HG02798 (cell line): ENCODE data around the gene PA2G4.

Experiments used
- ATAC-seq: cut with Tn5 transposase; IDR thresholded peaks from one replicate; pipeline ENCODE4 v1.9.1; 2021; ENCODE audit warnings: mild to moderate bottlenecking; ENCODE audit not compliant: unreplicated experiment, poor library complexity

PA2G4 gene

DNA sequence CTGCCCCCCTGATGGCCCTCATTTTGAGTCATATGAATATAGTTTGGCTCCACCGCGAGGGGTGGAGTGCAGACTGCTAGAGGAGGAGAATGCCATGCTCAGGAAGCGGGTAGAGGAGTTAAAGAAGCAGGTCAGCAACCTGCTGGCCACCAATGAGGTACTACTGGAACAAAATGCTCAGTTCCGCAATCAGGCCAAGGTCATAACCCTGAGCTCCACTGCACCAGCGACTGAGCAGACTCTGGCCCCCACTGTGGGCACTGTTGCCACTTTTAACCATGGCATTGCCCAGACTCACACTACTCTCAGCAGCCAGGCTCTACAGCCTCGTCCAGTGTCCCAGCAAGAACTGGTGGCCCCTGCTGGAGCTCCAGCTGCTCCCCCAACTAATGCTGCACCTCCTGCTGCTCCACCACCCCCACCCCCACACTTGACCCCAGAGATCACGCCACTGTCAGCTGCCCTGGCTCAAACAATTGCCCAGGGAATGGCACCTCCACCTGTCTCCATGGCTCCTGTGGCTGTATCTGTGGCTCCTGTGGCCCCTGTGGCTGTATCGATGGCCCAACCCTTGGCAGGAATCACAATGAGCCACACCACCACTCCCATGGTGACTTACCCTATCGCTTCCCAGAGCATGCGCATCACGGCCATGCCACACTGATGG is 17.0 kb downstream of the PA2G4 start:
- ATAC-seq = no peak

GRCh38 chr12:56122637-56123036 is 18.3 kb downstream of the PA2G4 start:
- no peak for ATAC-seq

DNA sequence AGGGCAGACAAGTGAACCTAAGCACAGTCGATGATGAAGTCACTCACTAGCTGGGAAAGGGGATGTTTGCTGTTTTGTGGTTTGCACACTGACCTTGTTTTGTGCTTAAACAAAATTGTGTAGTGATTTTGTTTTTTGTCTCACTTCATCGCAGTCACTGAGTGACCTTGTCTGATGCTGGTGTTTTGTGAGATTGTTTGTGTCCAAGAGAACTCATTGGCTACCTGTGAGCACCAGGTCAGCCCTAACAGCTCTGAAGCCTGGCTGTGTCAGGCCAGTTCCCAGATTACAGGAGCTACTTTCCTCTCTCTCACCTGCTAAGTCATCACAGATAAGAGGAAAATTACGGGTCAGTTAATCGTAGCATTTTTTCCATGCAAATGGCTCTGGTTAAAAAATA is 19.8 kb downstream of the PA2G4 start:
- ATAC-seq = no peak

DNA sequence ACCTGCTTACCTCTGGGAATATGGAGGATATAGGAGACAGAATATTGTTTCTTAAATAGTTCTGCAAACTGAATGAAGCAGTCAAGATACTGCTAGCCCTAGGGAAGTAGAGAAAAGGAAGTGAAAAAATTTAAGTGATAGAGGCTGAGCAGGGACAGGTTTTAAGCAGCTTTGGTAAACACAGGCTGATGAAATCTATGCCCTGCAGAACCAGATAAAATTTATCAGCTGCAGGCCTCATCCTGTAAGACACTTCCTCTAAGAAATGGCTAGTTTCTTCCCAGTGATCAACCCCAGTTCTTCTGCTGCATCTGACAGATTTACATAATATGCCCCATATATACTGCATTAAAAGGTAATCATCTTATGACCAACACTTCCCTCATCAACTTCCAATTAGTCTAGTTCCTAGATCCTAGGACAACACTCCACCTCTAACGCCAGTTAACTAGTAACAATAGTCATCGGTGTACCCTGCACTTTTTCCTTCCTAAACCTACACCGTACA is 22.4 kb downstream of the PA2G4 start:
- ATAC-seq = no peak

DNA sequence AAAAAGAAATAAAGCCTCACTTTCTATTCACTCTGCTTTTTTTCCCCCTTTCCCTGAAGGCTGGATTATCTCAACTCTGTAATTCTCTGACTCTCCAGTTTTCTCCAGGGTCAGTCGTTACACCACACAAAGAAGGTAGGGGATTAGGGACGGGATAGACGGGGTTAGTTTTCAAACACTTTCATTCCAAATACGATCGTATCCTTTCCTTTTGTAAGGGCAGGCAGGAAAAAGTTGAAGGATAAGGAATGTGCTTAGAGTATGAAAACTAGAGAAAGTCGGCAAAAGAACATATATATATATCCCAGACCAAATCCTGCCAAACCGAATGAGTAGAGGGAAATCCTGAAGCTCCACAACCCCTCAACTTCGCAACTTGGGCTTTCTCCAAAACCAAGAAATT is 23.1 kb downstream of the PA2G4 start:
- no peak for ATAC-seq

GRCh38 chr12:56127888-56128669 is 23.7 kb downstream of the PA2G4 start, which contains the start of gene ESYT1:
Gene ESYT1 (plus strand): TSS chr12:56128267. CDS start chr12:56128320, 53 bp downstream.
- peak; percentile 93 for ATAC-seq

GRCh38 chr12:56128670-56129205 is 24.4 kb downstream of the PA2G4 start:
- no peak for ATAC-seq

- ATAC-seq = peak; percentile 28
These were observed 25.0 kb downstream of the PA2G4 start for GRCh38 chr12:56129206-56129941.

DNA sequence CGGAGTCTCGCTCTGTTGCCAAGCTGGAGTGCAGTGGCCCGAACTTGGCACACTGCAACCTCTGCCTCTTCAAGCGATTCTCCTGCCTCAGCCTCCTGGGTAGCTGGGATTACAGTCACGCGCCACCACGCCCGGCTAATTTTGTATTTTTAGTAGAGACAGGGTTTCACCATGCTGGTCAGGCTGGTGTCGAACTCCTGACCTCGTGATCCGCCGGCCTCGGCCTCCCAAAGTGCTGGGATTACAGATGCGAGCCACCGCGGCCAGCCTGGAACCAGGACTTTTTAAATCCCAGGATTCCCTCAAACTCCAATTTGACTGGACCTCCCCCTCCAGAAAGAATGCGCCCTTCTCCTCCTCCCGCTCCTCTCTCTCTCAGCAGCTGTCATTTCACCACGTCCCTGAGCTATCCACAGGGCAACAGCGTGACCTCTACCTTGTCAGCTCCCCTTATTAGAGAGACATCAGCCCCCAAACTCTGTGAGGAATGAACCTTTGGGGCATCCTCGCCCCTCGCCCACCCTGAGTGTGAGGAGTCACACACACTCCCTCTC is 25.7 kb downstream of the PA2G4 start:
- ATAC-seq = no peak

DNA sequence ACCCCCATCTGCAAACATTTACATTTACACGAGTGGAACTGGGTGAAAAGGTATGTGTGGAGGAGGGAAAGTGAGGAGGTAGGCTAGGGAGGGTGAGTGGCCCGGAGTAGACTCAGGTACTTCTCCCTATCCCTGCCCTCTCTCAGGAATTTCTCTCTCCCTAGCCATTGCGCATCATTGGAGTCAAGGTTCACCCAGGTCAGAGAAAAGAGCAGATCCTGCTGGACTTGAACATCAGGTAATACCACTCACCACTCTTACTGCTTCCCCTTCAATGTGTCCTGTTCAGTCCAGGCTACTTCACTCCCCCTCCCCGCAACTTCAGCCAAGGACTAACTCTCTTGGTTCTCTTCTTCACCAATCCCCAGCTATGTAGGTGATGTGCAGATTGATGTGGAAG is 26.5 kb downstream of the PA2G4 start:
- ATAC-seq = no peak

GRCh38 chr12:56134897-56135296 is 30.5 kb downstream of the PA2G4 start:
- no peak for ATAC-seq

- ATAC-seq = no peak
These were observed 33.7 kb downstream of the PA2G4 start for GRCh38 chr12:56137853-56138571.

GRCh38 chr12:56141946-56142784 is 37.8 kb downstream of the PA2G4 start:
- ATAC-seq = no peak

- ATAC-seq = no peak
These were observed 38.9 kb downstream of the PA2G4 start for GRCh38 chr12:56143217-56143616.

DNA sequence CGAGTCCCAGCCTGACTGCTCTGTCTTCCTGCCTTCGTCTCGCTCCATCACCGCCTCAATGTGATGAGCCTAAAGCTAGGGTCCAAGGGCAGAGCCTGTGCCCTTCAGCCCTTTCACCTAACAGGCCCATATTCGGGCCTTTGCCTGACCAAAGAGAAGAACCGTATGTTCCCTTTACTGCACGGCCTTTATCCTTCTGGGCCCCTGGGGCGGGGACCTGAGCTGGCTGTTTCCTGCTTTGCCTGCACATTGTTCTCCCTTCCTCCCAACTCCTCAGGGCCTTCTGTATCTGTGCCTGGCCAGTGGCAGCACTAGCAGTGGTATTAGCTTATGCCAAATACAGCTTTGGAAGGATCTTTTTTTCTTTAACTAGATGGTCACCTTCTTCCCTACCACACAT is 39.5 kb downstream of the PA2G4 start:
- no peak for ATAC-seq

- no peak for ATAC-seq
These were observed 40.9 kb downstream of the PA2G4 start for GRCh38 chr12:56145217-56145616.

- no peak for ATAC-seq
These were observed 42.4 kb downstream of the PA2G4 start for GRCh38 chr12:56146492-56147460.

- no peak for ATAC-seq
These were observed 46.2 kb downstream of the PA2G4 start for GRCh38 chr12:56150563-56150962.
